MCF 10A (cell line): ENCODE measurements around the gene ANXA6. TPM values are rescaled to one million over a fixed set of nuclear protein-coding genes. Genes with fewer than 3 reads are reported as not detected.
"Not testable (repeated sequence)": the region's sequence is repeated elsewhere in the genome, so short reads cannot be mapped to it uniquely, and the experiment has no call there.

Experiments
- BruUV-seq: library from RNA; stranded (reverse); fragments of 400-500 nt; replicated peaks from 2 replicates; lab custom pipeline; 2021; lab: Mats Ljungman, UMichigan
- CTCF ChIA-PET: fragments of 300-600 bp; sonication (Branson Sonifier 250); formaldehyde crosslinking; extraction: SDS; loops from one replicate; lab custom pipeline; 2021; ENCODE audit warnings: antibody characterized with exemption, inconsistent platforms; lab: Yijun Ruan, JAX
- POLR2A ChIA-PET: fragments of 300-600, 350-650 bp; sonication (Branson Sonifier 250); formaldehyde crosslinking; extraction: SDS; loops from one replicate; lab custom pipeline; 2020; ENCODE audit warnings: antibody characterized with exemption, inconsistent platforms; lab: Yijun Ruan, JAX
- DNase-seq: peaks from one replicate; pipeline ENCODE4 v3.0.0-alpha.2; 2018; ENCODE audit not compliant: unreplicated experiment
- H3K27ac Mint-ChIP-seq: one replicate; pipeline ENCODE4 v1.8.0; 2022; ENCODE audit warnings: mild to moderate bottlenecking, low read depth, mixed read lengths; ENCODE audit not compliant: unreplicated experiment
- H3K27me3 Mint-ChIP-seq: one replicate; pipeline ENCODE4 v1.8.0; 2022; ENCODE audit warnings: mixed read lengths; ENCODE audit not compliant: insufficient read depth, unreplicated experiment
- H3K36me3 Mint-ChIP-seq: one replicate; pipeline ENCODE4 v1.8.0; 2022; ENCODE audit warnings: mild to moderate bottlenecking, moderate library complexity, mixed read lengths; ENCODE audit not compliant: insufficient read depth, unreplicated experiment
- H3K4me1 Mint-ChIP-seq: one replicate; pipeline ENCODE4 v1.8.0; 2022; ENCODE audit warnings: mixed read lengths; ENCODE audit not compliant: insufficient read depth, unreplicated experiment
- H3K4me3 Mint-ChIP-seq: one replicate; pipeline ENCODE4 v1.8.0; 2022; ENCODE audit warnings: mild to moderate bottlenecking, moderate library complexity, mixed read lengths; ENCODE audit not compliant: unreplicated experiment
- H3K9me3 Mint-ChIP-seq: one replicate; pipeline ENCODE4 v1.8.0; 2022; ENCODE audit warnings: mixed read lengths; ENCODE audit not compliant: unreplicated experiment
- intact Hi-C: fragments of 100-400 bp; cut with micrococcal nuclease; formaldehyde crosslinking; loops from 2 replicates; pipeline ENCODE4 v1.14.1; 2022
- total RNA-seq: library from RNA; stranded (reverse); gene quantifications from 2 replicates; pipeline ENCODE4 v1.2.3, GENCODE V29; 2022
- TF ChIP-seq, protein P1 (sequence below): fragments of 200-600 bp; IDR thresholded peaks from one replicate; pipeline ENCODE4 v1.8.0; 2022; ENCODE audit warnings: antibody characterized with exemption, mild to moderate bottlenecking; ENCODE audit not compliant: unreplicated experiment

ANXA6 gene
- total RNA-seq, 1 experiment from 2014 or later = 2.6 TPM

- H3K27ac Mint-ChIP-seq = no peak overlapping the region
- intact Hi-C loops = no loop called here
- ChIA-PET CTCF (interaction anchor here (0.5 to 1.2 kb wide), 3 partner anchors 40 to 501 kb away, joined by 4 to 8 read pairs (median 5); no protein-coding TSS in a partner anchor), POLR2A (no interaction called here)
- BruUV-seq = no TSS peak
- H3K4me1 Mint-ChIP-seq = peaks cover 38% of the 10 kb centered on the region
- peaks cover 15% of the 10 kb centered on the region for H3K36me3 Mint-ChIP-seq
- no peaks in the 10 kb centered on the region for H3K9me3 Mint-ChIP-seq
- H3K4me3 Mint-ChIP-seq = no peak overlapping the region
- H3K27me3 Mint-ChIP-seq = no peaks in the 10 kb centered on the region
- TF ChIP-seq, protein P1, sequence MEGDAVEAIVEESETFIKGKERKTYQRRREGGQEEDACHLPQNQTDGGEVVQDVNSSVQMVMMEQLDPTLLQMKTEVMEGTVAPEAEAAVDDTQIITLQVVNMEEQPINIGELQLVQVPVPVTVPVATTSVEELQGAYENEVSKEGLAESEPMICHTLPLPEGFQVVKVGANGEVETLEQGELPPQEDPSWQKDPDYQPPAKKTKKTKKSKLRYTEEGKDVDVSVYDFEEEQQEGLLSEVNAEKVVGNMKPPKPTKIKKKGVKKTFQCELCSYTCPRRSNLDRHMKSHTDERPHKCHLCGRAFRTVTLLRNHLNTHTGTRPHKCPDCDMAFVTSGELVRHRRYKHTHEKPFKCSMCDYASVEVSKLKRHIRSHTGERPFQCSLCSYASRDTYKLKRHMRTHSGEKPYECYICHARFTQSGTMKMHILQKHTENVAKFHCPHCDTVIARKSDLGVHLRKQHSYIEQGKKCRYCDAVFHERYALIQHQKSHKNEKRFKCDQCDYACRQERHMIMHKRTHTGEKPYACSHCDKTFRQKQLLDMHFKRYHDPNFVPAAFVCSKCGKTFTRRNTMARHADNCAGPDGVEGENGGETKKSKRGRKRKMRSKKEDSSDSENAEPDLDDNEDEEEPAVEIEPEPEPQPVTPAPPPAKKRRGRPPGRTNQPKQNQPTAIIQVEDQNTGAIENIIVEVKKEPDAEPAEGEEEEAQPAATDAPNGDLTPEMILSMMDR = no peak
- DNase-seq = no peak
Measured at GRCh38 chr5:151198861-151199260, 41.3 kb upstream of the ANXA6 start.

- H3K4me3 Mint-ChIP-seq, intact Hi-C loops, BruUV-seq, DNase-seq, H3K9me3 Mint-ChIP-seq, H3K27me3 Mint-ChIP-seq: not testable (repeated sequence)
- Mint-ChIP-seq H3K4me1 (peaks cover 31% of the 10 kb centered on the region), H3K27ac (peak overlapping the region; percentile 80), H3K36me3 (peaks cover 15% of the 10 kb centered on the region)
- ChIA-PET CTCF (interaction anchor here (0.6 to 1.5 kb wide), 2 partner anchors 41 to 544 kb away, joined by 3 to 6 read pairs; no protein-coding TSS in a partner anchor), POLR2A (interaction anchor here (0.6 to 0.7 kb wide), 2 partner anchors 297 to 388 kb away, joined by 3 read pairs; no protein-coding TSS in a partner anchor)
Measured at GRCh38 chr5:151197291-151197600, 39.7 kb upstream of the ANXA6 start.

DNA sequence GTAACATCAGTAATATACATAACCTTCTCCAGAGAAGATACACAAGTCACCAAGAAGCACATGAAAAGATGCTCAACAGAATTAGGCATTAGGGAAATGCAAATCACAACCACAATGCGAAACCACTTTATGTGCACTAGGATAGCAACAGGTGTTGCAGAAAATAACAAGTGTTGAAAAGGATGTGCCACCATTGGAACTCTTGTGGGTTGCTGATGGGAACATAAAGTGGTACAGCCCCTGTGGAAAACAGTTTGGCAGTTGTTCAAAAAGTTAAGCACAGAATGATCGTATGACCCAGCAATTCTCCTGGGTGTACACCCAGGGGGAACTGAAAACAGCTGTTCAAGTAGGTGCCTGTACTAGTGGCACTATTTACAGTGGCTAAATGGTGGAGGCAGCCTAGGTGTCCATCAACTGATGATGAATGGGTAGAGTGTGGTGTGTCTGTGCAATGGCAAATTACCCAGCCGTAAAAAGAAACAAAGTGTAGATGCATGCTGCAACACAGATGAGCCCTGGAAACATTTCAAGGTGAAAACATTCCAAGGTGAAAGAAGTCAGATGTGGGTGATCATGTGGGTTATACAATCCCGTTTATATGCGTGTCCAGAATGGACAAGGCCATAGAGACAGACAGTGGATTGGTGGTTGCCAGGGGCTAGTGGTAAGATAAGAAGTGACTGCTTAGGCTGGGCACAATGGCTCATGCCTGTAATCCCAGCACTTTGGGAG lies 39.1 kb upstream of the ANXA6 start:
- Mint-ChIP-seq H3K4me1 (peaks cover 31% of the 10 kb centered on the region), H3K27ac (peak overlapping the region; percentile 80), H3K4me3 (peak overlapping the region; percentile 42), H3K27me3 (no peaks in the 10 kb centered on the region), H3K9me3 (peaks cover 3% of the 10 kb centered on the region), H3K36me3 (peaks cover 15% of the 10 kb centered on the region)
- BruUV-seq = no TSS peak
- intact Hi-C loops = no loop called here
- TF ChIP-seq, protein P1 = no peak
- ChIA-PET CTCF (interaction anchor here (0.6 to 1.5 kb wide), 2 partner anchors 42 to 545 kb away, joined by 3 to 6 read pairs; no protein-coding TSS in a partner anchor), POLR2A (interaction anchor here (0.6 to 1.0 kb wide), 3 partner anchors 42 to 389 kb away, joined by 3 to 4 read pairs (median 3); no protein-coding TSS in a partner anchor)
- DNase-seq = no peak

DNA sequence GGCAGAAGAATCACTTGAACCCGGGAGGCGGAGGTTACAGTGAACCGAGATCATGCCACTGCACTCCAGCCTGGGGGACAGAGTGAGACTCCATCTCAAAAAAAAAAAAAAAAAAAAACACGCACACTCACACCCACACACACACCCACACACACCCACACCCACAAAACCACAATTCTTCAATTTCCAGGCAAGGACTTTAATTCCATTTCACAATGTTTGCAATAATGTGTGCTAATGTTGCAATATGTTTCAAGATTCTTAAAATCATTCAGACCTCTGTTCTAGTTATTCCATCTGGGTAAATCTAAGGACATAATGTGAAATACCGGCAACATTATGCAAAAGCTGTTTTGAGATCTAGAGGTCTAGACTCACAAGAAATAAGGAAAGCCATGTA lies 38.0 kb upstream of the ANXA6 start:
- Mint-ChIP-seq H3K27ac (peak overlapping the region; percentile 80), H3K4me1 (peaks cover 31% of the 10 kb centered on the region), H3K9me3 (peaks cover 13% of the 10 kb centered on the region), H3K36me3 (peaks cover 15% of the 10 kb centered on the region), H3K27me3 (no peaks in the 10 kb centered on the region), H3K4me3 (peak overlapping the region; percentile 42)
- no TSS peak for BruUV-seq
- ChIA-PET CTCF (interaction anchor here (1.5 kb wide), 1 partner anchor 43 kb away, joined by 6 read pairs; no protein-coding TSS in a partner anchor), POLR2A (interaction anchor here (1.0 kb wide), 1 partner anchor 43 kb away, joined by 4 read pairs; no protein-coding TSS in a partner anchor)
- TF ChIP-seq, protein P1 = no peak
- DNase-seq = peak; percentile 82
- intact Hi-C loops = no loop called here
